Fibroblast of the conjunctiva (primary cell): ENCODE data around the gene CISD3.

Source experiments
- DNase-seq: peaks from one replicate; pipeline ENCODE4 v3.0.0-alpha.2; 2010; ENCODE audit warnings: low read depth

The CISD3 gene, protein sequence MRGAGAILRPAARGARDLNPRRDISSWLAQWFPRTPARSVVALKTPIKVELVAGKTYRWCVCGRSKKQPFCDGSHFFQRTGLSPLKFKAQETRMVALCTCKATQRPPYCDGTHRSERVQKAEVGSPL

GRCh38 chr17:38729886-38730525 lies at the start of gene CISD3:
Gene CISD3, plus strand, starts transcription at chr17:38730341. Its CDS starts 18 bp downstream, at chr17:38730359.
- peak; percentile 72 for DNase-seq

- DNase-seq, result no peak
Observed at GRCh38 chr17:38681096-38681495, 49.0 kb upstream of the CISD3 start.

- no peak for DNase-seq
Observed at GRCh38 chr17:38685491-38685890, 44.6 kb upstream of the CISD3 start.

- DNase-seq, result no peak
Observed at GRCh38 chr17:38687286-38687685, 42.9 kb upstream of the CISD3 start.

GRCh38 chr17:38690386-38690785 lies 39.8 kb upstream of the CISD3 start:
- DNase-seq, result no peak

DNA sequence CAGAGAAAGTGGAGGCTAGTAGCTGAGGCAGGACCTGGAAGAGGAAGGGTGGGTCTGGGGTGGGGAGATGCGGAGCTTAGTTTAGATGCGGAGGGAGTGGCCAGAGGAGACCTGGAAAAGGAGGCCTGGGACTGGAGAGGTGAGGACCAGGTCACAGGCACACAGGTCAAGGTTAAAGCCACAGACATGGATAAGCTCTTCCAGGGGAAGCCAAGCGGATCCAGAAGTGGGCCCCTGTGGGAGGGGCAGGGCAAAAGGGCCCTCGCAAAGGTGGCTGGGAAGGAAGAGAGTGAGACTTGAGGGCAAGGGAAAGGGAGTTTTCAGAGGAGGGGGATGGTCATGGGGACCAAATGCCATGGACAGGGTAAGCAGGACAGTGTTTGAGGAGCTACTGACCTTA lies 39.0 kb upstream of the CISD3 start:
- no peak for DNase-seq

GRCh38 chr17:38693700-38694329 lies 36.3 kb upstream of the CISD3 start:
- peak; percentile 72 for DNase-seq

GRCh38 chr17:38697061-38697820 lies 32.9 kb upstream of the CISD3 start:
- DNase-seq, result no peak

DNA sequence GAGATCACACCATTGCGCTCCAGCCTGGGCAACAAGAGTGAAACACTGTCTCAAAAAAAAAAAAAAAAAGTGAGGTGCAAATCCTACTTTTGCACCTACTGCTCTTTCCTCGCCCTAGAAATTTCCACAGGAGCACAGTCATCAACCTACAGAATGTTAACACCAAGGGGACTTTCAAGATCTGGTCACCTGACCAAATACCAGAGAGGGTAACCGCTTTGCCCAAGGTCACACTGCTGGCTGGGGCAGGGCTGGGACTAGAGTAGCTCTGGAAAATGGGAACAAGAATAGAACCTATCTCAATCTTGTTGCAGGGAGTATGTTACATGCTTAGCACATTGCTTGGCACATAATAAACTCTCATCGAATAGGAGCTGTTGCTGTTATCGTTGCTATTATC lies 31.4 kb upstream of the CISD3 start:
- no peak for DNase-seq

GRCh38 chr17:38701504-38702165 lies 28.5 kb upstream of the CISD3 start:
- DNase-seq, result no peak

DNA sequence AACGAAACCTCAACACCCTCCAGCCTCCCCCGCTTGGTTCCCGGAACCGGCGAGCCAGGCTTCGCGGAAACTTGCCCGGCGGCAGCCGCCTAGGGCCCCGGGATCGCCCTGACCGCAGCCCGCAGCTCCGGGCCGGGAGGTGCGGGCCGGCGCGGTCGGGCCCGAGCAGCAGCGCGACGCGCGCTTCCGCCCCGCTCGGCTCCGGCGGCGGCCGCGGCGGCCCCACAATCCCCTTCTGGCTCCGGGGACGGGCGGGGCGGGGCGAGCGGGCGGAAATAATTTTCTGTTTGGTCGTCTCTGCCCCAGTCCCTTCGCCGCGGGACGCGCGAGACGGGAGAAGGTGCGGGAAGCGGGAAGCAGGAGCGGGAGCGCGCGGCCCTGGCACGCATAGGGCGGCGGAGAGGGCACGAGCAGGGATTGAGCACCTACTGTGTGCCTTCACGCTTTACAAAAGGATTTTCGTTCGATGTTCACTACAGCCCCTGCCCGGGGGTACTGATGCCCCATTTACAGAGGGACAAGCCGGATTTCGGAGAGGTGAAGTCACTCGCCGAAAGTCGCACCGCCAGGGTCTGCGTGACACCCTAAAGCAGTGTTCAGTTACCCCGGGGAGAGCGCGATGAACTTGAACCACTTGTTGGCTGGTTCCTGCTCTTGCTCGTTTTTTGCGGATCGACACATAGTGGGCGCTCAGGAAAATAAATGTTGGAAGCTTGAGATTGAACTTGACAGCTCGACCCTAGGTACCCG lies 27.8 kb upstream of the CISD3 start:
- DNase-seq, result peak; percentile 50

DNA sequence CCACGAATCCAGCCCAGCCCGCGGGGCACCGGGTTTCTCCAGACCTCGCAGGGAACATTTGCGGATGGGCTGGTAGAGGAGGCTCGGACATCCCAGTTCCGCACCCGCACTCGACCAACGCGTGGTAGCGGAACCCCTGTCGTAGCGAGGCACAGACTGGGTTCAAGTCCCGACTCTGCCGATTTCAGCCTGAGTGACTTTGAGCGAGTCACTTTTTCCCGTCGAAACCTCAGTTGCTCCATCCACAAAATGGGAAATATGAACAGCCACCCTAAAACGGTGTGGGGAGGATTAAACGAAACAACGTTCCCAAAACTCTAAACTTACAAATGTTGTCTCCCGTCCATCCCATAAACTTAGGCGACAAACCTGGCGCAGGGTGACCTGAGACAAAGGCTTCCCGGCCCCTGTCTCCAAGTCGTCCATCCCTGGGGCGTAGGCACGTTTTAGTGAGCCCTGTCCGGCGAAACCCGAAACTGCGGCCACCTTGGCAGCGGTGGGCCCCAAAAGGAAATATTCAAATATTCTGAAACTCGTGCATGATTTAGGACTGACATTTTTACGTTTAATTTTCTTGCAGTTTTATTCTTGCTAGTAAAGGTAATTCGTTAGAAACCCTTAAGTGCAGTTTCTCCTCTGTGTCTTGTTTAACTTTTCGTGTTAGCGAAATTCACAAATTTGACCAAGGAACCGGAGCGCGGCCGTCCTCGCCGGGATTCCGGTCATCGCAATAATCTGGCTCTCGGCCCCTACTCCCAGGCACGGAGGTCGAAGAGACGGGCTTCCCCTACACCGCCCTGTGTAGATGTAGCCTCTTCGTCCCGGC lies 27.0 kb upstream of the CISD3 start:
- no peak for DNase-seq

DNA sequence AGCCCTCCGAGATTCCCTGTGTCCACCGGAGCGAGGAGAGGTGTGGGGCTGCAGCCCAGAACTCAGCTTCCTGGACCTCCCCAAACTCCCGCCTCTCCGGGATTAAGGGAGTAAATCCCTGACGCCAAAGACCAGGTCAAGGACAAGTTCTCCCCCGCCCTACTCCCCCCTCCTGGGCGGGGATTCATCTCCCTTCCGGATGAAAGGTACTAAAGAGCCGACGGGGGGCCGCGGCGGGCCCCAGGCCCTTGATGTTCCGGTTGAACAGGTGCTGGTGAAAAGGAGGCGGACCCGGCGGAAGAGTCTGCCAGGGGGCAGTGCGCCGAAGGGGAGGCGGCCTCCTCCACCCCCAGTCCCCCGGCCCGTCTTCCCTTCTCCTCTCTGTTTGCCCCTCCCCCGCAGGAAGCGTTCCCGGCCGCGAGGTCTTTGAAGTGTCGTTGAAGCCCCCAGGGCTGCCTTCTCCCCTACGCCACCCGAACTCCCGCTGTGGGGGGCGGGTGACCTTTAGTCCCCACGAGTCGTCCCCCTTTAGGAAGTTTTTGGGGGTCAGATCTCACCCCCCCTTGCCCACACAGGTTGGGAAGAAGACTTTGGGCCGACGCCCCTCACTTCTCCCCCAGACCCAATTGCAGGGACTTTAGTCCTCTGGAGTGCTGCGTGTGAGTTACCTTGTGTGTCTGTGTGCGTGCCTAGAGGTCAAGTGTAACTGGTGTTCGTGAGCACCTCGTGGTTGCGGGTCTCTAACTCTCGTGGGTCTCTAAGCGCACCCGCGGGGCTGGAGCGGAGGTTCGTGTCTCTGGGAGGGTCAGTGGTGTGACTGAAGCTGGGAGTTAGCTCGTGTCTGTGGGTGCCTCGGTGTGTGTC lies 26.2 kb upstream of the CISD3 start:
- DNase-seq, result no peak

- DNase-seq, result peak; percentile 54
Observed at GRCh38 chr17:38704606-38705522, 25.3 kb upstream of the CISD3 start, which contains the start of gene MLLT6. Gene MLLT6, plus strand, starts transcription at chr17:38705273. Its CDS starts 360 bp downstream, at chr17:38705633.

DNA sequence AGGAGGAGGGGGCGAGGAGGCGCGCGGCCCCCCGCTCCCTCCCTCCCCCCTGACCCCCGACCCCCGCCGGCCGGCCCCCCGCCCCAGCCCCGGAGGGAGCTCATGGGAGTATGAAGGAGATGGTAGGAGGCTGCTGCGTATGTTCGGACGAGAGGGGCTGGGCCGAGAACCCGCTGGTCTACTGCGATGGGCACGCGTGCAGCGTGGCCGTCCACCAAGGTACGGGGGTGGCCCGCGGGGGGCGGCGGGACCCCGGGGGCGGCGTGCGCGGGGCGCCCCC lies 24.7 kb upstream of the CISD3 start:
- DNase-seq, result no peak

GRCh38 chr17:38705803-38706504 lies 24.2 kb upstream of the CISD3 start:
- DNase-seq, result no peak

- no peak for DNase-seq
Observed at GRCh38 chr17:38706505-38707216, 23.5 kb upstream of the CISD3 start.
